Myocyte (in vitro differentiated cells): ENCODE measurements around the gene PDCD7. TPM values are rescaled to one million over a fixed set of nuclear protein-coding genes. Genes with fewer than 3 reads are reported as not detected.
"Not testable (repeated sequence)": the region's sequence is repeated elsewhere in the genome, so short reads cannot be mapped to it uniquely, and the experiment has no call there.

Experiments
- DNase-seq: peaks from one replicate; pipeline ENCODE4 v3.0.0-alpha.2; 2012; ENCODE audit warnings: low read depth
- polyA plus RNA-seq: library from polyadenylated mRNA; unstranded; fragments of >200 nt; gene quantifications from one replicate; pipeline ENCODE4 v1.2.1, GENCODE V29; 2012; ENCODE audit warnings: missing spikeins
- total RNA-seq: library from RNA; depleted of rRNA; stranded (reverse); fragments of >200 nt; gene quantifications from 2 replicates; pipeline ENCODE4 v1.2.3, GENCODE V29; 2014

Gene PDCD7, protein sequence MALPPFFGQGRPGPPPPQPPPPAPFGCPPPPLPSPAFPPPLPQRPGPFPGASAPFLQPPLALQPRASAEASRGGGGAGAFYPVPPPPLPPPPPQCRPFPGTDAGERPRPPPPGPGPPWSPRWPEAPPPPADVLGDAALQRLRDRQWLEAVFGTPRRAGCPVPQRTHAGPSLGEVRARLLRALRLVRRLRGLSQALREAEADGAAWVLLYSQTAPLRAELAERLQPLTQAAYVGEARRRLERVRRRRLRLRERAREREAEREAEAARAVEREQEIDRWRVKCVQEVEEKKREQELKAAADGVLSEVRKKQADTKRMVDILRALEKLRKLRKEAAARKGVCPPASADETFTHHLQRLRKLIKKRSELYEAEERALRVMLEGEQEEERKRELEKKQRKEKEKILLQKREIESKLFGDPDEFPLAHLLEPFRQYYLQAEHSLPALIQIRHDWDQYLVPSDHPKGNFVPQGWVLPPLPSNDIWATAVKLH
- total RNA-seq: 19.5 and 20.2 TPM in 2 replicates
- 10.8 TPM for polyA plus RNA-seq

DNA sequence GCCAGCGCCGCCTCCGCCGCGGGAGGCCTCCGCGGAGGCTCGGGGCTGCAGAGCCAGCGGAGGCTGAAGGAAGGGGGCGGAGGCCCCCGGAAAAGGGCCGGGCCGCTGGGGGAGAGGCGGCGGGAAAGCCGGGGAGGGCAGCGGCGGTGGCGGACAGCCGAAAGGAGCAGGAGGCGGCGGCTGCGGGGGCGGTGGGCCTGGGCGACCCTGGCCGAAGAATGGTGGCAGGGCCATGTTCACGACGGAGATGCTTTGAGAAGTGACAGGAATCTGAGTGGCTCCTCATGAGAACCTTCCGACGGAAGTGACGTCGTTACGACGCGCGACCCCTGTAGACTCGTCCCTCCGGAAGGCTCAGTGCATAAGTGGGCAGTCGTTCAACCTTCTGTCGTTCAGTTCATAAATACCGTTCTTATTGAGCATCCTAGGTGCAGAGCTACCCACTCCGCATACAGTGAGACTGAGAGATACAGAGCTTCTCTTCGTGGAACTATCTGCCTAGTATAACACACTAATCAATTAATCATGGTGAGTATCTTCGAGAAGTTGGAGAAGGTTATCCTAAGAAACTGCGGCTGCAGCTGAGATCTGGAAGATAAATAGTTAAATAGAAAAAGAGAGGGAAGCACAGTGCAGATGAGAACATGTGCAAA lies at the start of gene PDCD7:
Gene PDCD7 (minus strand): TSS at position 261 of the 653 bp plus-strand sequence. CDS start 27 bp downstream, at position 234.
- peak; percentile 92 for DNase-seq

DNA sequence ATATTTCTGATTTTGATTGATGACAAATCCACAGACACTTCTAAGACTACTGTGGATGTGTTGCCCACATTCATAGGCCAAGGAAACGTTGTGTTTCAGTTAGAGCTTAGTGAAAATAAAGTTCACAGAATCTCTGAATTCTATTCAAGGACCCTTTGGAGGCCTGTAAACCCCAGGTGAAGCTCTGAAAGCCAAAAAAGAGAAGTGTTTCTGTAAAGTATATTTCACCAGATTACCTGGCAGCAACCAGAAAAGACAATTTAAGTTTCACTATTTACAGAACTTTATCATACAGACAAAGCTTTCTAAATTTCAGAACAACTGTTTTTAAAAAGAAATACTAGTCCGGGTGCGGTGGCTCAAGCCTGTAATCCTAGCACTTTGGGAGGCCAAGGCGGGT lies 48.9 kb upstream of the PDCD7 start:
- no peak for DNase-seq

DNA sequence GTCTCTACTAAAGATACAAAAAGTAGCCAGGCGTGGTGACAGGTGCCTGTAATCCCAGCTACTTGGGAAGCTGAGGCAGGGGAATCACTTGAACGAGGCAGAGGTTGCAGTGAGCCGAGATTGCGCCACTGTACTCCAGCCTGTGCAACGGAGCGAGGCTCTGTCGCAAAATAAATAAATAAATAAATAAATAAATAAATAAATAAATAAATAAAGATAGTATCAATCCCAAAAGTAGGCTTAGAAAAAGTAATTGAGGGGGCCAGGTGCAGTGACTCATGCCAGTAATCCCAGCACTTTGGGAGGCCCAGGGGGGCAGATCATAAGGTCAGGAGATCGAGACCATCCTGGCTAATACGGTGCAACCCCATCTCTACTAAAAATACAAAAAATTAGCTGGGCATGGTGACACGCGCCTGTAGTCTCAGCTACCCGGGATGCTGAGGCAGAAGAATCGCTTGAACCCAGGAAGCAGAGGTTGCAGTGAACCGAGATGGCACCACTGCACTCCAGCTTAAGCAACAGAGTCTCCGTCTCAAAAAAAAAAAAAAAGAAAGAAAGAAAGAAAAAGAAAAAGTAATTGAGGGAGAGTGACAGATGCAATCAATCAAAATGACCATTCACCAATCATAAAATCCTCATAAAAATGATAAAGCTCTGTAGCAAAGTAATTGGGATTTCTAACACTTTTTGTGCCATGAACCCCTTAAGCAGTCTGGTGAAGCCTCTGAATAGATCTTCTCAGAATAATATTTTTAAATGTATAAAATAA lies 48.2 kb upstream of the PDCD7 start:
- DNase-seq: not testable (repeated sequence)

- no peak for DNase-seq
Observed at GRCh38 chr15:65180167-65180566, 46.6 kb upstream of the PDCD7 start.

DNA sequence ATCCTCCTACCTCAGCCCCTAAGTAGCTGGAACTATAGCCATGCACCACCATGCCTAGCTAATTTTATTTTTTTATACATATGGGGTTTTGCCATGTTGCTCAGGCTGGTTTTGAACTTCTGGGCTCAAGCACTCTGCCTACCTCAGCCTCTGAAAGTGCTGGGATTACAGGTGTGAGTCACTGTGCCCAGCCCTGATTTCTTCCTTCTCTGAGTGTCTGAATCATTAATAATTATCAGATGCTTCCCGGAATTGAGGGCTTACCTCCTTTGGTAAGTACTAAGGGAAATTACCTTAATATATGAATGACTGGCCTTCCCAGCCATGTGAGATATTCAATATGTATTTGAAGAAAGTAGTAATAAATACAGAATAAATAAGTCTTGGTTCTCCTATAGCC lies 44.3 kb upstream of the PDCD7 start:
- no peak for DNase-seq

GRCh38 chr15:65176056-65176455 lies 42.4 kb upstream of the PDCD7 start:
- no peak for DNase-seq

DNA sequence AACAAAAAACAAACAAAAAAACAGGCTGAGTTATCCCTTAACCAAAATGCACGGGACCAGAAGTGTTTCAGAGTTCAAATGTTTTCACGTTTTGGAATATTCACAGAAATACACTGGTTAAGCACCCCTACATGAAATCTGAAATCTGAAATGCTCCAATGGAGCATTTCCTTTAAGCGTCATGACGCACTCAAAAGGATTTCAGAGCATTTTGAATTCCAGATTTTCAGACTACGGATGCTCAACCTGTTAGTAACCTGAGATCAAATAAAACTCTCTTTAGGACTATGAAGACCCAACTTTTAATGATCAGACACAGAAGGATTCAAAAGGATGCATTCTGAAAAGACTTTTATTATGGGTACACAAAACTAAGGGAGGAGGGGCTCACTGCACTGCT lies 41.9 kb upstream of the PDCD7 start:
- DNase-seq: no peak

GRCh38 chr15:65174509-65174908 lies 40.9 kb upstream of the PDCD7 start:
- no peak for DNase-seq

- DNase-seq: no peak
Observed at GRCh38 chr15:65172531-65172930, 38.9 kb upstream of the PDCD7 start.

DNA sequence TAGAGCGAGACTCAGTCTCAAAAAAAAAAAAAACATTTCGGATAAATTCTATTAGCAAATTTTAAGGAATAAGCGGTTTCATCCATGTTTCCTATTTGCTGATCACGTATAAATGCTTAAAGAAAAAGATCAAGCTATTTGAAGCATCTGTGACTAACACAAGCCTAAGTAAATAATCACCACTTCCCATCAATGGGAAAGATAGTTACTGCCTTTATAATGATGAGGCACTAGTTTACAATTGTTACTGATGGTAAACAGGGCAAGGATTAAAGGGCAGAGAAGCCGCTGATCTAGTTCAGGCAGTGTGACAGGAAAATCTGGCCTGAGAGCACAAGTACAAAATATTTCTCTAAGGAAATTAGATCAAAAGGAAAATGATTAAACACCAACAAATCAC lies 37.8 kb upstream of the PDCD7 start:
- no peak for DNase-seq

- DNase-seq: no peak
Observed at GRCh38 chr15:65165875-65166274, 32.3 kb upstream of the PDCD7 start.

- no peak for DNase-seq
Observed at GRCh38 chr15:65164139-65164538, 30.5 kb upstream of the PDCD7 start.

DNA sequence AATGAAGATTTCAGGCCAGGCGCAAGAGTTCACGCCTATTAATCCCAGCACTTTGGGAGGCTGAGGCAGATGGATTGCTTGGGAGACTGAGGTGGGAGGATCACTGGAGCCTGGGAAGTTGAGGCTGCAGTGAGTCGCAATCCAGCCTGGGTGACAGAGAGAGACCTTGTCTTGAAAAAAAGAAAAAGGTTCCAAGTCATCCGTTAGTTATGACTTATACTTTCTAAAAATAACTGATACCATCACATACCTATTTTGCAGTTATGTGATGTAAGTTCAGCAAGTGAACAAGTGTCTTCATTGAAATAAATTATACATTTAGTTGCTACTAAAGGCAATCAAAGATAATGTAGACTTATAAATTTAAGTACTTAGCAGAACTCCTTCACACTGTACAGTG lies 29.4 kb upstream of the PDCD7 start:
- peak; percentile 49 for DNase-seq

GRCh38 chr15:65156692-65157091 lies 23.1 kb upstream of the PDCD7 start:
- DNase-seq: no peak

- no peak for DNase-seq
Observed at GRCh38 chr15:65154720-65155119, 21.1 kb upstream of the PDCD7 start.

DNA sequence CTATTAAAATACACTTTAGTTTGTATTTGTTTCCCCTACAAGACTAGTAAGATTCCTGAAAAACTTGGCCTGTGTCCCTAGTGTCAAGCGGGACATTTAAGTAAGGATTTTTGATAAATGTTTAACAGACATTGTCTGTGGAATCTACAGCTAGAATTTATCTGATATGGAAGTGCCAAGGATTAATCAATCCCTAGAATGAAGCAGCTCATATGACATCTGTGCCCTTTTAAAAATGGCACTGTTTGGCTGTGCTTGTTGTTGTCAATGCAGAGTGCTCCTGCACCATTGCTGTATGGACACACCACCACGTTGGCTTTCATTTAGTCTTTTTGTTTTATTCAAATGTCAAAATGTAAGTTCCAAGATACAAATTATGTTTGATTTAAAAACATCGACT lies 14.3 kb upstream of the PDCD7 start:
- DNase-seq: no peak

GRCh38 chr15:65146438-65146837 lies 12.8 kb upstream of the PDCD7 start:
- DNase-seq: peak; percentile 46

GRCh38 chr15:65138631-65139030 lies 5.0 kb upstream of the PDCD7 start:
- DNase-seq: not testable (repeated sequence)

DNA sequence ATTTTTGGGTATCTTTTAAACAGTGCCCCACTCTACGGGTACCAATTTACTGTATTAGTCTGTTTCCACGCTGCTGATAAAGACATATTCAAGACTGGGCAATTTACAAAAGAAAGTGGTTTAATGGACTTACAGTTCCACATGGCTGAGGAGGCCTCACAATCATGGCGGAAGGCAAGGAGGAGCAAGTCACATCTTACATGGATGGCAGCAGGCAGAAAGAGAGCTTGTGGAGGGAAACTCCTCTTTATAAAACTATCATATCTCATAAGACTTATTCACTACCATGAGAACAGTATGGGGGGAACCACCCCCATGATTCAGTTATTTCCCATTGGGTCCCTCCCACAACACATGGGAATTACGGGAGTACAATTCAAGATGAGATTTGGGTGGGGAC lies 4.3 kb upstream of the PDCD7 start:
- DNase-seq: not testable (repeated sequence)

DNA sequence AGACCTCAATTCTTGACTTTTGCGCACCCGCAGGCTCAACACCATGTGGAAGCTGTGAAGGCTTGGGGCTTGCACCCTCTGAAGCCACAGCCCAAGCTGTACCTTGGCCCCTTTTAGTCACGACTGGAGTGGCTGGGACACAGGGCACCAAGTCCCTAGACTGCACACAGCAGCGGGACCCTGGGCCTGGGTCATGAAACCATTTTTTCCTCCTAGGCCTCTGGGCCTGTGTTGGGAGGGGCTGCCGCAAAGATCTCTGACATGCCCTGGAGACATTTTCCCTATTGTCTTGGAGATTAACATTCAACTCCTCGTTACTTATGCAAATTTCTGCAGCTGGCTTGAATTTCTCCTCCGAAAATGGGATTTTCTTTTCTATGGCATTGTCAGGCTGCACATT lies 3.5 kb upstream of the PDCD7 start:
- DNase-seq: not testable (repeated sequence)

DNA sequence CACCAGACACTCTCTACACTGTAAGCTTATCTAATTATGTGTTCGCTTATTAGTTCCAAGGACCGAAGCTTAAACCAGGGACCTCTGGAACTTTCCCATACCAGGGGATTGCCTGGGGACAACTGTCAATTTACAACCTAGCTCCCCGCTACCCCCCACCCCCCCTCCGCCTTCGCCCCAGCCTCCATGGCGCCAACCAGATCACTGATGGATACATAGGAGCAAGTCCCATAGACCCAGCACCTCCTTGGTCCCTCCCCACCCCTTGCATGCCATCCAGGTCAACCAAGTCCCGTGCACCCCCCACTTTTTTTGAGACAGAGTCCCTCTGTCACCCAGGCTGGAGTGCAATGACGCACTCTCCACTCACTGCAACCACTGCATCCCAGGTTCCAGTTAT lies 930 bp upstream of the PDCD7 start:
- no peak for DNase-seq
